SJSA1 (cell line): ENCODE results near the gene FGF18. TPM values are rescaled to one million over a fixed set of nuclear protein-coding genes. Genes with fewer than 3 reads are reported as not detected.

Source experiments
- DNase-seq, 2 experiments: peaks; one replicate each; pipeline ENCODE4 v3.0.0-alpha.2; 2015 to 2020; ENCODE audit warnings: low spot score in 2 of 2, low read depth in 1 of 2
- H3K27ac ChIP-seq: fragments of 250-450 bp; sonication (Bioruptor Pico); 2 replicates; pipeline ENCODE4 v1.5.1; 2020; ENCODE audit warnings: mild to moderate bottlenecking, moderate library complexity
- H3K27me3 ChIP-seq: fragments of 250-450 bp; sonication (Bioruptor Pico); replicated peaks from 2 replicates; pipeline ENCODE4 v1.5.1; 2020; ENCODE audit warnings: mild to moderate bottlenecking, moderate library complexity
- H3K36me3 ChIP-seq: fragments of 250-450 bp; sonication (Bioruptor Pico); 2 replicates; pipeline ENCODE4 v1.5.1; 2020; ENCODE audit warnings: mild to moderate bottlenecking
- H3K4me1 ChIP-seq: fragments of 250-450 bp; sonication (Bioruptor Pico); replicated peaks from 2 replicates; pipeline ENCODE4 v1.6.1; 2021; ENCODE audit warnings: mild to moderate bottlenecking
- H3K4me3 ChIP-seq: fragments of 250-450 bp; sonication (Bioruptor Pico); 2 replicates; pipeline ENCODE4 v1.5.1; 2020; ENCODE audit warnings: mild to moderate bottlenecking
- H3K9me3 ChIP-seq: fragments of 250-450 bp; sonication (Bioruptor Pico); replicated peaks from 2 replicates; pipeline ENCODE4 v1.5.1; 2020; ENCODE audit warnings: mild to moderate bottlenecking
- total RNA-seq: library from RNA; depleted of rRNA; stranded (reverse); fragments of >200 nt; shearing (Covaris generic); gene quantifications from 2 replicates; pipeline ENCODE4 v1.2.3, GENCODE V29; 2014

Gene FGF18
- total RNA-seq, 1 experiment from 2014 or later, result 0.21 TPM

DNA sequence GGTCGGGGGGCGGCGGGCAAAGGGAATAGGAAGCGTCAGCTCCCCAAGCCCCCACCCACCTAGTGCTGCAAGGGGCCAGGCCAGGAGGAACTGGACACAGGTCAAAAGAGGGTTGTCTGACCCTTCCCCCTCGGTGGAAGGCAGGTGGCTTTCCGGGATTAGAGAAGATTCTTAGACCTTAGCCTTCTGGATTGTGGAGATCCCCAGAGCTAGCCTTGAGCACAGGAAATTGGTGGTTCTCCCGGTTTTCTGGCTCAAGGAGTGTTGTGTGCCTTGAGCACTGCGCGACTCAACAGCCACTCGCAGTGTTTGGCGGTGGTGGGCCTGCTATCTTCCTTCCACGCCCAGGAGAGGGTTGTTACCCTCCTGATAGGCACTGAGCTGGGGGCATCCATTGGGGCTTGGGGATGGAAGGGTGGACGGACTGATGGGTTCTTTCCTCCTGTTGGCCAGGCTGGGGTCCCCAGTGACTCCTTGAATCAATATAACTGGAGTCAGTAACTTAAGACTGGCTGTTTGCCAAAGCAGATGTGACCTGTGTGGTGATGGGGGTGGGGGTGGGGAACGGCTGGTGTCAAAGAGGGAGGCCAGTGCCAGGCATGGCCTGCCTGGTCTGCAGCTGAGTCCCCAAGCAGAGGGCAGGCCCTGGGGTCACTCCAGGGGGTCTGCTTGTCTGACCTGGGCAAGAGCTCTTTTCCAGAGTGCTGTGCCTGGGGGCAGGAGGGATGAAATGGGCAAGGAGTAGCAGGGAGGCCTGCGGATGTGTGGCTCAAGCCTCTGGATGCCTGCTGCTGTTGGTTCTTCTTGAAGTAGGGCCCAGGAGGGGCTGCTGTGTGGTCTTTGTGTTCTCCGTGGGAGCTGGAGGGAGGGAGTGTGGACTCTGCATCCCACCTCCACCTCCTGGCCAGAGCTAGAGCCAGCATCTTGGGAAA is 2.1 kb downstream of the FGF18 start:
- peak in 1 of 2 experiments; percentile 42 for DNase-seq
- Histone ChIP-seq H3K9me3 (peaks cover 5% of the 10 kb centered on the region; the same call in 1 of the 2 replicates), H3K4me3 (no peak overlapping the region), H3K27me3 (peaks cover 16% of the 10 kb centered on the region), H3K27ac (no peak overlapping the region), H3K4me1 (peaks cover 30% of the 10 kb centered on the region), H3K36me3 (no peaks in the 10 kb centered on the region)

DNA sequence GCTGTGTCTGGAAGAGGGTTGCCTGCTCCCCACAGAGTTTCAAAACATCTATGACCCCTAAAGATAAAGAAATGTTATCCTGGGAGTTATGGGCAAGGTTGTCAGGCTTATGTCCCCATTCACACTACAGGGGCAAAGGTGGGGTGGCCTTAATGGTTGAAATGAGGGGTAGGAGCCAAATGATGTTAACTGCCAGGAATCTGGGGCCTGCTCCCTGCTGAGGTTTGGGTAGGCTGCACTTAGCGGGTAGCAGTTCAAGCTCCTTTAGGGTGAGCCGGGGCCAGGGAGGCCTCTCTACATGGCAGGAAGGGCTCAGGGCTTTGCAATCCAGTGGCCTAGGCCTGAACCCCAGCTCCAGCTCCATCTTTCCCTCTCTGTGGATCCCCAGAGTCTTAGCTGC is 3.0 kb downstream of the FGF18 start:
- Histone ChIP-seq H3K4me1 (peaks cover 30% of the 10 kb centered on the region), H3K4me3 (no peak overlapping the region), H3K27me3 (peaks cover 16% of the 10 kb centered on the region), H3K36me3 (no peaks in the 10 kb centered on the region), H3K9me3 (peaks cover 5% of the 10 kb centered on the region; the same call in 1 of the 2 replicates), H3K27ac (no peak overlapping the region)
- DNase-seq, result peak in 1 of 2 experiments; percentile 44

DNA sequence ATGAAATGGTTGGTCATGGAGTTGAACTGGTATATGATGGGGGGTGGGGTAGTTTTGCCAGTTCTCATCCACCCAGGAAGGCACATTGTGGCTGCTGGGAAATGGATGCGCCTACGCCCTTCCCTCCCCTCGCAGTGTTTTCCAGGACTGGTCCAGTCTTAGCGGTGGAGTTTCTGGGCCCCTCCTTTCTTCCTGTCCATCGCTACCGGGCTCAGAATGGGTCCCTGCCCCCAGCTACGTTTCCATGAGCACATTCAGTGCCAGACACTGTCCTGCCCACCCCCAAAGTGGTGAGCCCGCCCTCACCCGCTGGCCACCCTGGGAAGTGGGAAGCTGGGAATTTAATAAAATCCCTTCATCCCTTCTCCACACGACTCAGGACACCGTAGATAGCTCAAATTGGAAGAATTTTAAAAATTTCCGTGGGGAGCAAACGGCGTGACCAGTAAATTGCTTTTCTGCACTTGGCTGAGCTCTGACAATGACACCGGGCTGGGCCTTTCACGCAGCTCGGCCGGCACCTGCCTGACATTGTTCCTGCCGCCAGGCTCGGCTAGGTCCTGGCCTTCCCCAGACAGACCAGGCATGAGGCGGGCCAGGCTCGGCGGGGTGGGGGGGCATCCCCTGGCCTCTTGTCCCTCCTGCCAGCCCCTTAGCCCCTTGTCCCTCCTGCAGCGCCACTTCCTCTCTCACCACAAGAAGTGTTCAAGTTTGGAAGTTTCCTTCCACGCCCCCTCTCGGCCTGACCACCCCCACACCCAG is 3.6 kb downstream of the FGF18 start:
- Histone ChIP-seq H3K9me3 (peaks cover 5% of the 10 kb centered on the region; the same call in 1 of the 2 replicates), H3K4me1 (peaks cover 30% of the 10 kb centered on the region), H3K27ac (no peak overlapping the region), H3K4me3 (no peak overlapping the region), H3K27me3 (peaks cover 16% of the 10 kb centered on the region), H3K36me3 (no peaks in the 10 kb centered on the region)
- peak in 1 of 2 experiments; percentile 47 for DNase-seq

DNA sequence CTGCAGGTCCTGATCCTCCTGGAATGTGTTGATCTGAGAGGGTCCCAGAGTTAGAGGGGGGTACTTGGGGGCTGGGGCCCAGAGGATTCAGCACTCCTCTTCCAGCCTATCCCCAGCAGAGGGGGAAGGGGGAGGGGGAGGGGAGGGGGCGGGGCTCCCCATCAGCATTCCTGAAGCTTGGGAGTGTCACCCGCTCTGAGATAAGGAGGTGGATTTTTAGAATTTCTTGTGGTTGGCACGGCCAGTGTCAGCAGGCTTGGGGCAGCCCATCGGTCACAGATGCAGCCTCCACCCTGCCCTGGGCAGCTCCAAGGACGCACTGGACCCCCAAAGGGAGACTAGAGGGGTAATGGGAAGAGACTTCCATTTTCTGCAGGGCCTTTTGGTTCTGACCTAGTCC is 5.3 kb downstream of the FGF18 start:
- no peak for DNase-seq
- no peaks in the 10 kb centered on the region for H3K36me3 ChIP-seq
- peaks cover 16% of the 10 kb centered on the region for H3K4me1 ChIP-seq
- peaks cover 16% of the 10 kb centered on the region for H3K27me3 ChIP-seq
- no peak overlapping the region for H3K4me3 ChIP-seq
- H3K27ac ChIP-seq, result no peak overlapping the region
- H3K9me3 ChIP-seq, result peaks cover 3% of the 10 kb centered on the region; the same call in 1 of the 2 replicates

DNA sequence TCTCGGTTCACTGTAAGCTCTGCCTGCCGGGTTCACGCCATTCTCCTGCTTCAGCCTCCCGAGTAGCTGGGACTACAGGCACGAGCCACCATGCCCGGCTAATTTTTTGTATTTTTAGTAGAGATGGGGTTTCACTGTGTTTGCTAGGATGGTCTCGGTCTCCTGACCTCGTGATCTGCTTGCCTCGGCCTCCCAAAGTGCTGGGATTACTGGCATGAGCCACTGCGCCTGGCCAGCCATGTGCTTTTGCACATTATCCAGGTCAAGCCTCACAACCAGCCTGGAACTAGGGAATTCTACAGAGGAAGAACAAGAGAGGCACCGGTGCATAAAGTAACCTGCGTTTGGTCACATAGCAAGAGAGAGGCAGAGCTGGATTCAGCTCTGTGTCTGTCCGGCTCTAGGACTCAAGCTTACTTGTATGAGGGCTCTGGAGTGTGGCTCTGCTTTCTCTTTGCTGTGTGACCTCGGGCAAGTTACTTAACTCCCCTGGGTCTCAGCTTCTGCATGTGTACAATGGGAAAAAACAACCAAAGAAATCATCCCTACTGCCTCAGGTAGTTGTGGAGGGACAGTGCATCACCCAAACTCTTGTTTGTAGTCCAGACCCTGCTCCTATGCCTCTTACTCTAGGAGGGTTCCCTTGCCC is 6.3 kb downstream of the FGF18 start:
- peaks cover 6% of the 10 kb centered on the region for H3K4me1 ChIP-seq
- H3K4me3 ChIP-seq, result no peak overlapping the region

DNA sequence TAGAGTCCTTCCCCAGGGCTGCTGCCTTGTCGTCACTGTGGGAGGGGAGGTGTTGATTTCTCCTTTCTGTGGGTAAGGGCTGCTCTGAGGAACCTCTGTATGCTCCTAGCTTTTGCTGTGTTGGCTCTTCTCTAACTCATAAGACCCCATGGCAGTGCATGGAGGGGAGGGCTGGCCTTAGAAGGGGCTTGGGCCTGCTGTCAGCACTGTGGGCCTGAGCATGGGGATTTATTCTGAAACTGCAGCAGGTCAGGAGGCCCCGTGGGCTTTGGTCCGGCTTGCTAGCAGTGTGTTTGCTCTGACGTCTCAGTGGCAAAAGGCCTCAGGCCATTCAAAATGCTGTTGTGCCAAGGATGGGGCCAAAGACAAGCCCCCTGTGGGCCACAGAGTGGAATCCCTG is 6.8 kb downstream of the FGF18 start:
- H3K27ac ChIP-seq, result no peak overlapping the region
- H3K4me3 ChIP-seq, result no peak overlapping the region
- DNase-seq, result peak in 1 of 2 experiments; percentile 38
- H3K36me3 ChIP-seq, result no peaks in the 10 kb centered on the region
- H3K4me1 ChIP-seq, result 0 out of 2 replicates have a peak, but pooled peaks cover 3% of the 10 kb centered on the region
- peaks cover 3% of the 10 kb centered on the region; the same call in 1 of the 2 replicates for H3K27me3 ChIP-seq
- H3K9me3 ChIP-seq, result no peaks in the 10 kb centered on the region

More for the DNA sequence above, 6.3 kb downstream of the FGF18 start:
- no peak for DNase-seq
- Histone ChIP-seq H3K27me3 (peaks cover 8% of the 10 kb centered on the region), H3K27ac (no peak overlapping the region), H3K9me3 (no peaks in the 10 kb centered on the region), H3K36me3 (no peaks in the 10 kb centered on the region)

DNA sequence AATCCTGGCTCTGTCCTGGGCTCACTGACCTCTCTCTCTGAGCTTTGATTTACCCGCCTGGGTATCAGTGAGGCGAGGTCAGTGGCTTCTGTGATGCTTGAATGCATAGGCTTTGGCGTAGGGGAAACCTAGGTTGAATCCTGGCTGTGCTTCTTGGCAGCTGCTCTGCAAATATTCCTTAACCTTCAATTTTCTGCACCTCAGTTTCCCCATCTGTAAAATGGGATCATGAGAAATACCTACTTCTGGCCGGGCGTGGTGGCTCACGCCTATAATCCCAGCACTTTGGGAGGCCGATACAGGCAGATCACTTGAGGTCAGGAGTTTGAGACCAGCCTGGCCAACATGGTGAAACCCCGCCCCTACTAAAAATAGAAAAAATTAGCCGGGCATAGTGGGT is 7.2 kb downstream of the FGF18 start:
- Histone ChIP-seq H3K27me3 (no peaks in the 10 kb centered on the region), H3K9me3 (no peaks in the 10 kb centered on the region), H3K36me3 (no peaks in the 10 kb centered on the region), H3K4me1 (0 out of 2 replicates have a peak, but pooled peaks cover 3% of the 10 kb centered on the region), H3K27ac (no peak overlapping the region), H3K4me3 (no peak overlapping the region)
- no peak for DNase-seq

DNA sequence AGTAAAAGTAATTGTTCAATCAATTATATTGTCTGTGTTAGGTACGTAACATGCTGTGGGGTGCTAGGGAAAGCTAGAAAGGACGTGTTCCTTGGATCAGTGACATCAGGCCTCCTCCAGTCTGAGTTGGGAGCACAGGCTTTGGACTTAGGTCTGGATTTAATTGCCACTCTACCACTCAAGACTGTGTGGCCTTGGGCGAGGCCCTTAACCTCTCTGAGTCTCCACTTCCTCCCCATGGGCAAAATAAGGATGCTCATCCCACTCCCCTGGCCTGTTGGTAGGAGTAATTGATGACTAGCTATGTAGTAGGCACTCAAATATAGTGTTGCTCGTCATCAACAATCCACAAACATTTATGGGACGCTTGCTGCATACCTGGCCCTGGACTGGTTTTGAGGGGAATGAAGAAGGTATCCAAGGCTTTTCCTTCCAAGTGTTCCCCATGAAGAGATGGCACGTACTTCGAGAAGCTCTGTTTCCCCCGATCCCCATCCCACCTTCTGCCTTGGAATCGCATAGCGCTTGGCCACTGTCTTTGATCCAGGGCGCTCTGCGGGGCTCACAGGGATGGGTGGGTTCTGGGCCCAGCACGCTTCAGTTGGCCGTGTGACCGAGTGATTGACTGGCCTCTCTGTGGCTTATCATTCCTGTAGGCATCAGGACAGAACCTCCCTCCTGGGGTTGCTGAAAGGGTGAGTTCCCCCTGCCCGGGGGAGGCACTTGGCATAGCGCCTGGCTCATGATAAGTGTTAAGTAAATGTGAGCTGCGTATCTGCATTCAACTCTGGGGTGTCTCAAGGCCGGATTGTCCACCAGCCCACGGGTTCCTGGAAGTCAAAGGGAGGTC is 8.1 kb downstream of the FGF18 start:
- Histone ChIP-seq H3K4me1 (0 out of 2 replicates have a peak, but pooled peaks cover 3% of the 10 kb centered on the region), H3K27me3 (no peaks in the 10 kb centered on the region), H3K27ac (no peak overlapping the region), H3K4me3 (no peak overlapping the region), H3K9me3 (no peaks in the 10 kb centered on the region), H3K36me3 (no peaks in the 10 kb centered on the region)
- DNase-seq, result peak in 1 of 2 experiments; percentile 42

DNA sequence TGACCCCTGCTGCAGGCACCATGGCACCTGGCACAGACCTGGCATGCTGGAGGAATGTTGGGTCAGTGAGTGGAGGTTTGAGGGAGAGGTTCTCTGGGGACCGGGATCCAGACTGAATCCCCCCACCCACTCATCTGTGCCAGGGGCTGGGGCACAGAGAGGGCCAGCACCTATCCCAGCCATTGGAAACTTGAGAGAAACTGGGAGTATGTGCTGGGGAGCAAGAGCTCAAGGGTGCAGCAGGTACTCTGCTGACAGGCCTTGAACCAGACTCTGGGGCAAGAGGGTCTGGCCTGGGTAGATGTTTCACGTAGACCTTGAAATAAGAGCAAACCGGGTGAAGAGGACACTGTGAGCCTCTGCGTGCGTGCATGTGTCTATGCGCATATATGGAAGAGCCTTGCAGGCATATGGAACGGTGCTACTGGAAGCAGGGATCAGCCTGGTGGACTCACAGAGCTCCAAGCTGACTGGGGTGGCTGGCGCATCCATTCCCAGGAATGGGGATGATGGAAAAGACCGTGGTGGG is 8.8 kb downstream of the FGF18 start:
- H3K27me3 ChIP-seq, result no peaks in the 10 kb centered on the region
- no peak overlapping the region for H3K27ac ChIP-seq
- H3K4me3 ChIP-seq, result no peak overlapping the region
- H3K36me3 ChIP-seq, result no peaks in the 10 kb centered on the region
- H3K9me3 ChIP-seq, result no peaks in the 10 kb centered on the region
- peak in 1 of 2 experiments; percentile 42 for DNase-seq
- 0 out of 2 replicates have a peak, but pooled peaks cover 3% of the 10 kb centered on the region for H3K4me1 ChIP-seq

DNA sequence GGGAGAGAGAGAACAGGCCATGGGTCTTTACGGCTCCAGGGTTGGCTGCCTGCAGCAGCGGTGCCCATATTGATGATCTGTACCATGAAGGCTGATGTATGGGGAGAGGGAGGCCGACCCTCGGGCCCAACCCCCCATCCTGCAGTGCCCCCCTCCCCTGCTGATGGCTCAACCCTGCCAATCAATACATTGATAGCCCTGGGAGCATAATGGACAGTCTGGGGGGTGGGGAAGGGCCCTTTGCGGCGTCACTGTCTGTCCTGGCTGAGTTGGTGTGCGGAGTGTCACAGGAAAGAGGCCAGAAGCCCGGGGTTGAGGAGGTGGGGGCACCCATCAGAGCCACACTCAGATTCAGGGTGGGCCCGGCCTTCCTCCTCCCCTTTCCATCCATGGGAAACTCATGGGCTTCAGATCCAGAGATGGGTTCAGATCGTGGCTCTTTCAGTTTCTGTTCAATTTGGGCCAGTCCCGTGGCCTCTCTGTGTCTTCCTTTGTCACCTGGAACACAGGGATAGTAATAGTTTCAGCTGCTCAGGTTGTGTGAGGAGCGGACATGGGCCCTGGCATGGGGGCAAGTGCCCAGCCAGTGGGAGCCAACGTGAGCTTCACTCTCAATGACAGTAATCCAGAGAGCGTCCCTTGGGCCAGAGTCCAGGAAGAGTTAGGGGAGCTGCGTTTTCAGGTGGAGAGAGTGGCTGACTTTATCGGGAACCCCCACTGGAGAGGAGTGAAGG is 9.5 kb downstream of the FGF18 start:
- no peaks in the 10 kb centered on the region for H3K36me3 ChIP-seq
- DNase-seq, result no peak
- H3K27ac ChIP-seq, result no peak overlapping the region
- 0 out of 2 replicates have a peak, but pooled peaks cover 3% of the 10 kb centered on the region for H3K4me1 ChIP-seq
- no peak overlapping the region for H3K4me3 ChIP-seq
- H3K27me3 ChIP-seq, result no peaks in the 10 kb centered on the region
- no peaks in the 10 kb centered on the region for H3K9me3 ChIP-seq

DNA sequence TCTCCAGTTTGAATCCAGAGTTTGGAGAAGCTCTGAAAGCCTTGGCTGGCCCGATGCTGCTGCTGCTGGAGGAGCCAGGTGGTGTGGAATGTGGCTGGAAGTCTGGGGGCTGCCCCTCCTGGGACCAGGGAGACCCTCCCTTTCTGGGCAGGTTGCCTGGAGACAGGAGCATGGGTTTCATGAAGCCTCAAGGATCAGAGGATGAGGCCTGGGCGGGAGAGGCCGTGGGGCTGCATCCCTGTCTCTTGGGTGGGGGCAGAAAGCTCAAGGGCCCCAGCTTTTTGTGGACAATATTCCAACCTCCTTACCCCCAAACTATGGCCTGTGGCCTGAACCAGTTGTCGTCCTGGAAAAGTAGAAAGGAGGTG is 10.1 kb downstream of the FGF18 start:
- Histone ChIP-seq H3K27me3 (no peaks in the 10 kb centered on the region), H3K4me1 (0 out of 2 replicates have a peak, but pooled peaks cover 3% of the 10 kb centered on the region), H3K9me3 (no peaks in the 10 kb centered on the region), H3K27ac (no peak overlapping the region), H3K36me3 (no peaks in the 10 kb centered on the region), H3K4me3 (no peak overlapping the region)
- DNase-seq, result no peak

DNA sequence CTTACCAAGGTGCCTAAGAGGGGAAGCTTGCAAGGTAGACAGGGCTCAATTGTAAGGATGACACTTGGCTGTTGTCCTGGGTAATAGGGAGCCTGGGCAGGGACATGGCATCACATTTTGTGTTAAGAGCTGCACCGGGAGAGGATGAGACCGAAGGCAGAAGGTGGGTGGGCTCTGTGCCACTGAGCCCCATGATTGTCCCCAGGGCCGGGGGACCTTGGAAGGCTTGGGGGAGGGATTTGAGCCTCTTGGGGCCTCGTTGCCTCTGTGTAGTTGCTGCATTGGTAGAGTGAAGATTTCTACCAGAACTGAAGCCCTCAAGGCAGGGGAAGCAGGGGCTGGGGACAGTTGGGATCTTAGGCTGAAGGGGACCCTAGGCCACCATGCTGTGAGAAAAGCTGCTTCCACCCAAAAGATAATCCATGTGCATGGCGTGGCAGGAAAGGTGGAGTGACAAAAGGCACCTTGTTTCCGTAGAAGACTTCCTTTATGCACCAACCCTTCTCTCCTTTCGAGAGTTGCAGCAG is 11.9 kb downstream of the FGF18 start:
- Histone ChIP-seq H3K9me3 (no peaks in the 10 kb centered on the region), H3K36me3 (no peaks in the 10 kb centered on the region), H3K4me1 (no peaks in the 10 kb centered on the region), H3K4me3 (no peak overlapping the region), H3K27ac (no peak overlapping the region), H3K27me3 (no peaks in the 10 kb centered on the region)
- no peak for DNase-seq
